ENCODE measurements around the gene RNLS.

Gene RNLS

GRCh38 chr10:88508796-88509195 lies 74.3 kb downstream of the RNLS start:
- Histone ChIP-seq H3K4me2 (ENCODE audit: low read length) (no peak overlapping the region), H2AFZ (no peak overlapping the region), H3K79me2 (peaks cover 2% of the 10 kb centered on the region), H3K9me3 (ENCODE audit: control insufficient read depth, low read length) (no peaks in the 10 kb centered on the region), H3K9ac (no peak overlapping the region), H3K4me1 (no peaks in the 10 kb centered on the region), H3K36me3 (ENCODE audit: control insufficient read depth, insufficient read depth, low read length) (no peaks in the 10 kb centered on the region), H3K27me3 (ENCODE audit: control insufficient read depth, insufficient read depth, low read length) (no peaks in the 10 kb centered on the region), H3K4me3 (ENCODE audit: low read depth, low read length) (no peak overlapping the region), H3K27ac (no peak overlapping the region)
- no peak for TF ChIP-seq CTCF (IDR thresholded peaks at IDR 0.05)

- no peak overlapping the region for H2AFZ ChIP-seq
- no peaks in the 10 kb centered on the region for H3K9me3 ChIP-seq (ENCODE audit: control insufficient read depth, low read length)
- peaks cover 4% of the 10 kb centered on the region for H3K79me2 ChIP-seq
- H3K4me3 ChIP-seq (ENCODE audit: low read depth, low read length): no peak overlapping the region
- no peaks in the 10 kb centered on the region for H3K36me3 ChIP-seq (ENCODE audit: control insufficient read depth, insufficient read depth, low read length)
- H3K9ac ChIP-seq: no peak overlapping the region
- no peak for TF ChIP-seq CTCF (IDR thresholded peaks at IDR 0.05)
- no peaks in the 10 kb centered on the region for H3K27me3 ChIP-seq (ENCODE audit: control insufficient read depth, insufficient read depth, low read length)
- H3K4me2 ChIP-seq (ENCODE audit: low read length): no peak overlapping the region
- no peaks in the 10 kb centered on the region for H3K4me1 ChIP-seq
- no peak overlapping the region for H3K27ac ChIP-seq
These were observed 75.2 kb downstream of the RNLS start for GRCh38 chr10:88507826-88508453.

GRCh38 chr10:88507404-88507803 lies 75.7 kb downstream of the RNLS start:
- Histone ChIP-seq H3K79me2 (peaks cover 4% of the 10 kb centered on the region), H3K27ac (no peak overlapping the region), H3K4me2 (ENCODE audit: low read length) (no peak overlapping the region), H3K36me3 (ENCODE audit: control insufficient read depth, insufficient read depth, low read length) (no peaks in the 10 kb centered on the region), H3K4me1 (no peaks in the 10 kb centered on the region), H3K9ac (no peak overlapping the region), H3K4me3 (ENCODE audit: low read depth, low read length) (no peak overlapping the region), H3K9me3 (ENCODE audit: control insufficient read depth, low read length) (no peaks in the 10 kb centered on the region), H2AFZ (no peak overlapping the region), H3K27me3 (ENCODE audit: control insufficient read depth, insufficient read depth, low read length) (no peaks in the 10 kb centered on the region)
- TF ChIP-seq CTCF (IDR thresholded peaks at IDR 0.05): no peak

GRCh38 chr10:88505680-88506215 lies 77.4 kb downstream of the RNLS start:
- no peak for TF ChIP-seq CTCF (IDR thresholded peaks at IDR 0.05)
- H2AFZ ChIP-seq: no peak overlapping the region
- H3K4me1 ChIP-seq: no peaks in the 10 kb centered on the region
- no peaks in the 10 kb centered on the region for H3K27me3 ChIP-seq (ENCODE audit: control insufficient read depth, insufficient read depth, low read length)
- no peak overlapping the region for H3K9ac ChIP-seq
- no peak overlapping the region for H3K4me3 ChIP-seq (ENCODE audit: low read depth, low read length)
- no peaks in the 10 kb centered on the region for H3K9me3 ChIP-seq (ENCODE audit: control insufficient read depth, low read length)
- H3K4me2 ChIP-seq (ENCODE audit: low read length): no peak overlapping the region
- peaks cover 4% of the 10 kb centered on the region for H3K79me2 ChIP-seq
- H3K27ac ChIP-seq: no peak overlapping the region
- no peaks in the 10 kb centered on the region for H3K36me3 ChIP-seq (ENCODE audit: control insufficient read depth, insufficient read depth, low read length)

- no peaks in the 10 kb centered on the region for H3K36me3 ChIP-seq (ENCODE audit: control insufficient read depth, insufficient read depth, low read length)
- H3K4me1 ChIP-seq: no peaks in the 10 kb centered on the region
- H3K4me3 ChIP-seq (ENCODE audit: low read depth, low read length): no peak overlapping the region
- H3K27ac ChIP-seq: no peak overlapping the region
- H2AFZ ChIP-seq: no peak overlapping the region
- H3K9ac ChIP-seq: no peak overlapping the region
- H3K9me3 ChIP-seq (ENCODE audit: control insufficient read depth, low read length): no peaks in the 10 kb centered on the region
- no peak overlapping the region for H3K4me2 ChIP-seq (ENCODE audit: low read length)
- no peaks in the 10 kb centered on the region for H3K27me3 ChIP-seq (ENCODE audit: control insufficient read depth, insufficient read depth, low read length)
- H3K79me2 ChIP-seq: peaks cover 4% of the 10 kb centered on the region
- TF ChIP-seq CTCF (IDR thresholded peaks at IDR 0.05): no peak
These were observed 77.9 kb downstream of the RNLS start for GRCh38 chr10:88505265-88505664.
